ENCODE data around the gene SLC8A1.

Gene SLC8A1

GRCh38 chr2:40458271-40458794, 6.4 kb upstream of the SLC8A1 start:
- no peak for DNase-seq (ENCODE audit: low read depth in 2 of 3, low spot score in 1 of 3)

DNA sequence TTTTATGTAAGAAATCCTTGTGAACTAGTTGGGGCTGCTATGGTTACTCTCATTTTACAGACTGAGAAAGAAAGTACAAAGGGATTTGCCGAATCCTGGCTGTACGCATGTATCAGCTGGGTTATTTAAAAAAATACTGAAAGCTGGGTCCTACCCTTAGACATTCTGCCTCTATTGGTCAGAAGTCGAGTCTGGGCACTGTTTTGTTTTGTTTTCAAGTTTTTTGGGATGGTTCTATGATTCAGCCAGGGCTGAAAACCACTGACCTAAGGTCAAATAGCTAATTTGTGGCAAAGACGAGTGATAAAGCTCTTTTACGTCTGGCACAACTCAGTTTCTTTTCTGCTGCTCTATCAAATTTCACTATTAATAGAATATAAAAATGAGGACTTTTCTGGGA, 5.9 kb upstream of the SLC8A1 start:
- no peak for DNase-seq (ENCODE audit: low read depth in 2 of 3, low spot score in 1 of 3)

GRCh38 chr2:40457366-40457765, 5.5 kb upstream of the SLC8A1 start:
- DNase-seq (ENCODE audit: low read depth in 2 of 3, low spot score in 1 of 3), result no peak

GRCh38 chr2:40456926-40457325, 5.0 kb upstream of the SLC8A1 start:
- no peak for DNase-seq (ENCODE audit: low read depth in 2 of 3, low spot score in 1 of 3)

DNA sequence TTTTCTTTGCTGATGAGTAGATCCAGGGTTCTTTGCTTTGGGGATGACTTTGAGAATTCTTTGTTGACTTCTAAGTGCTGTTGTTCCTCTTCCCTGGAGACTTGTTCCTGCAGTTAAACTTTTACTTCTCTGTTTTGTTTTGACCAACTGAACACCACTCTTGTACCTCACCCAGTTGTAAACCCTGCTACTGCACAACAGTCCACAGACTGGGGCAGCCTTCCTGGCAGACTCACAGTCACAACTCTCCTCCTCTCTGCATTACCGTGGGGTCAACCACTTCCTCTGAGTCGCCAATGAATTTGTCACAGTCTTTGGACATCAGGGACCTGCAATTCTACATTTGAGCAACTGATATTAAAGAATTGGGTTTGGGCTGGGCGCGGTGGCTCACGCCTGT, 3.8 kb upstream of the SLC8A1 start:
- DNase-seq (ENCODE audit: low read depth in 2 of 3, low spot score in 1 of 3), result no peak

DNA sequence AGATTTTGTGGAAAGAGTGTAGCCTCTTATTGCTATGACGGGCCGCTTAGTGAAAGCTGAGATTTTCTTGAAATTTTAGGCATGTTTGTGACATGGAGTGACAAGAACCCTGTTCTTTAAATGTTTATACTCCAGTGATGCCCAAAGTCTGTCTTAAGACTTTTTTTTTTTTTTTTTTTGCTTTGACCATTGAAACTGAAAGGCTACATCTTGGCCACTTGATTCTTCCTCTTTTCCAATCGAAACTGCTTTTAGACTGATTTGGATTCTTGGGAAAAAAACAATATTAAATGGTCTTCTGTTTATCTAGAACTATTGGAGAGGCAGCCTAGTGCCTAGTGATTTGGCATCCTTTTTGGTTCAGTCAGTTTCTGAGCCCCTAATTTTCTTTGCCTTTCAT, 2.4 kb upstream of the SLC8A1 start:
- no peak for DNase-seq (ENCODE audit: low read depth in 2 of 3, low spot score in 1 of 3)

GRCh38 chr2:40452786-40453185, 896 bp upstream of the SLC8A1 start:
- DNase-seq (ENCODE audit: low read depth in 2 of 3, low spot score in 1 of 3), result no peak

GRCh38 chr2:40450796-40451430, 977 bp downstream of the SLC8A1 start:
- DNase-seq (ENCODE audit: low read depth in 2 of 3, low spot score in 1 of 3), result no peak

DNA sequence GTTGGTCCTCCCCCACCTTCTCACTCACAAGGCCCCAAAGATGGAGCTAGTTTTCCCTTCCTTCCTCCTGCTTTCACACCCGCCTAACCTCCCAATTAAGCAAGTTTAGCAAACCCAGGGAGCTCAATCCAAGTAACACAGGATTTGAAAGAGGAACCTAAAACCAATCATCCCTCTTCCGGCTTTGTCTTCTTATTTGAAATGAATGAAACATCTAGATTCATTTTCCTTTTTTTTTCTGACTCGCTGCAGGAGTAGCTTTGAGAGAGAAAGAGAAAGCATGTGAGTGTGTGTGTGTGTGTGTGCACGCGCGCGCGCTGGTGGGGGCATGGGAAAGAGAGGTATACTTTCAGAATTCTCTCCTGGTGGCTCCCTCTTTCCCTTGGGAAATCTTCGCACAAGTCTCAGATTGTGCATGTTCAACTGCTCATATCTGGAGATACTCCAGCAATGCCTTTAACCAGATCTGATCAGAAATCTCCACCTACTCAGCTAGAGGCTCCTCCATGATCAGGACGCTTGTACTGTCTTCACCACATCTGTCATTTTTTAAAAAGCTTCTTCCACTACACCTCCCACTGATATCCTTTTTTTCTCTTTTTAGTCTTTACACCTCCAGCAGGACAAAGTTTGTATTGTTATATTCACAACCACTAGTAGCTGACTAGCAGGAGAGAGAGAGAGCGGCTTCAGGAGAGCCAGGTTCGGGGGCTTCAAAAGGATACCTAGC, 1.7 kb downstream of the SLC8A1 start:
- DNase-seq (ENCODE audit: low read depth in 2 of 3, low spot score in 1 of 3), result no peak

GRCh38 chr2:40448476-40449079, 3.3 kb downstream of the SLC8A1 start:
- DNase-seq (ENCODE audit: low read depth in 2 of 3, low spot score in 1 of 3), result no peak

- no peak for DNase-seq (ENCODE audit: low read depth in 2 of 3, low spot score in 1 of 3)
Observed at GRCh38 chr2:40445467-40445866, 6.4 kb downstream of the SLC8A1 start.

DNA sequence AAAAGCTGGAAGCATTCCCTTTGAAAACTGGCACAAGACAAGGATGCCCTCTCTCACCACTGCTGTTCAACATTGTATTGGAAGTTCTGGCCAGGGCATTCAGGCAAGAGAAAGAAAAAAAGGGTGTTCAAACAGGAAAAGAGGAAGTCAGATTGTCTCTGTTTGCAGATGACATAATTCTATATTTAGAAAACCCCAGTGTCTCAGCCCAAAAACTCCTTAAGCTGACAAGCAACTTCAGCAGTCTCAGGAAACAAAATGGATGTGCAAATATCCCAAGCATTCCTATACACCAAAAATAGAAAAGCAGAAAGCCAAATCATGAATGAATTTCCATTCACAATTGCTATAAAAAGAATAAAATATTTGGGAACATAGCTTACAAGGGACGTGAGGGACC, 11.1 kb downstream of the SLC8A1 start:
- DNase-seq (ENCODE audit: low read depth in 2 of 3, low spot score in 1 of 3), result no peak

DNA sequence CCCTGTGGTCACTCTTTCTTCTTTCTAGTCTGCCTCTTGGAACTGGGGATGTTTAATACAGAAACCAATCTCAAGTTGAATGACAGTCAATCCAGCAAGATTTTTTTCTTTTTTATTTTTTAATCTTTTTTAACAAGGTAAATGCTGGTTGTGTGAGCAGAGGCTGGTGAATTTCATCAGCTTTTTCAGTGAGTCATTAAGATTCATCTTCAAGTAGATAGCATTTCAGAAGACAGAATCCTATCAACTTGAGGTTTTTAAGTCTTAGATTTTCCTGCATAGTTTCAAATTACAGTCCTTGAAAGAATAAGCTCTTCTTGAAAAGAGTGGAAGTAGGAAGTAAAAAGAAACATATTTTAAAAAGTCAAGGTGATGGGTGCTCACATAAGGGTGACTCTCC, 12.4 kb downstream of the SLC8A1 start:
- no peak for DNase-seq (ENCODE audit: low read depth in 2 of 3, low spot score in 1 of 3)

DNA sequence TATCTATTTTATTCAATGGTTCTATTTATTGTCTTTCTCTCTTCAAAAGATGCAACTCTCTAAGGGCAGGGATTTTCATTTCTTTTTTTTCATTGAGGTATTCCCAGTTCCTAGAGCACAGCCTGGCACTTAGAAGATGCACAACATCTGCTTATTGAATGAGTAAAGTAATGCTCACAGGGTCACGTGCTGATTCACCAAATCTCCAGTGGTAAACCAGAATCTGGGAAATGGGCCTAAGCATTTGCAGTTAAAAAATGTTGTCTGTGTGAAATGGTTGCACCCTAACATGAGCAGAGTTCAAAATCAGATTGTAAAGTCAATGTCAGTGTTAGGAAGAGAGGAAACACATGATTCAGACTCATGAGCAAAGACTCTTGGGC, 15.8 kb downstream of the SLC8A1 start:
- DNase-seq (ENCODE audit: low read depth in 2 of 3, low spot score in 1 of 3), result no peak

GRCh38 chr2:40435426-40436092, 16.3 kb downstream of the SLC8A1 start:
- no peak for DNase-seq (ENCODE audit: low read depth in 2 of 3, low spot score in 1 of 3)

- no peak for DNase-seq (ENCODE audit: low read depth in 2 of 3, low spot score in 1 of 3)
Observed at GRCh38 chr2:40434731-40435271, 17.1 kb downstream of the SLC8A1 start.

DNA sequence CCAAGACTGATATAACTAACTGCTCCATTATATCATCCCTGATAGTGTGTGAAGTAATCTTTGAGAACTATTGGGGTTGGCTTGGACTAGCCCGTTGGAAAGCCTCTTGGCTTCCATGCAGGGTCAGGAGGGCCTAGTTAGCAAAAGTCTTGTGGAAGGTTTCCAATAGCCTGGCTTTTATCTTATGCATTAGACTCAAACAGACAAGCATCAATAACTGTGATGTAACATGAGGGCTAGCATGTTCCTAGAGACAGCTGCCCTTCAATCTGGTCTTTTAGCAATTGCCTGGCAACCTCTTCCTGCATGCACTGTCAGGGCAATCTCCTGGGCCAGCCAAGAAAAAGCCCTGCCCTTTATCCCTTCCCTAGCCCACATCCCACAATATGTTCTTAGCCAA, 18.2 kb downstream of the SLC8A1 start:
- DNase-seq (ENCODE audit: low read depth in 2 of 3, low spot score in 1 of 3), result no peak

- DNase-seq (ENCODE audit: low read depth in 2 of 3, low spot score in 1 of 3), result no peak
Observed at GRCh38 chr2:40432921-40433483, 18.9 kb downstream of the SLC8A1 start.

DNA sequence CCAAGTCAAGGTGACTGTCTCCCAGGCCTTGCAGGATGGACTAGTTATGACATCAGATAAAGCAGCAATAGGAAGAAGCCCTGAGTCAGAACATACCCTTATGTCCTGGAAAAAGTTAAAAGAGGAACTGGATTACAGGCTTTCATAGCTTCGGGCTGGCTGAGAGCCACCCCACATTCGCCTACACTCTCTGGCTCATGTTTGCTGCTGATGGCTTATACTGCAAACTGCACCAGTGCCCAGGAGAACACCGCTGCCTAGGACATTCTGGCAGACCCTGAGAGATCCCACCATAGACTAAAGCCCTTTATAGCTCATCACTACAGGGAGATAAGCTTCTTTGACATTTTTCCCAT, 20.3 kb downstream of the SLC8A1 start:
- no peak for DNase-seq (ENCODE audit: low read depth in 2 of 3, low spot score in 1 of 3)

GRCh38 chr2:40430776-40431599, 20.9 kb downstream of the SLC8A1 start:
- no peak for DNase-seq (ENCODE audit: low read depth in 2 of 3, low spot score in 1 of 3)

All from stimulated activated CD4-positive, alpha-beta T cell treated with anti-CD3 and anti-CD28 coated beads, Interleukin-12 subunit alpha, Interleukin-12 subunit beta, amount 100 ng/mL, for 48 hours (primary cell).